Loucy (cell line): Measurements from ENCODE around the gene HPD.

ENCODE experiments used
- CTCF ChIP-seq: fragments of 200-600 bp; sonication (generic); conservative IDR thresholded peaks from 2 replicates; pipeline ENCODE4 v1.5.1; 2014; ENCODE audit warnings: mild to moderate bottlenecking, antibody characterized with exemption, low read length
- EZH2phosphoT487 ChIP-seq: fragments of 200-600 bp; IDR thresholded peaks from 2 replicates; pipeline ENCODE4 v1.6.1; 2018; ENCODE audit warnings: antibody characterized with exemption, mild to moderate bottlenecking, moderate library complexity, borderline replicate concordance

GRCh38 chr12:121794534-121795033 lies 64.1 kb downstream of the HPD start:
- TF ChIP-seq CTCF (no peak), EZH2phosphoT487 (no peak)
